GM12875 (cell line): ENCODE results near the gene PARD3.
"Not testable (repeated sequence)": the region's sequence is repeated elsewhere in the genome, so short reads cannot be mapped to it uniquely, and the experiment has no call there.

Experiments
- H3K4me3 ChIP-seq: one replicate; pipeline ENCODE4 v1.5.1; 2011; ENCODE audit warnings: low read depth, low read length, control low read depth
- CTCF ChIP-seq: IDR thresholded peaks from 2 replicates; pipeline ENCODE4 v1.5.1; 2011; ENCODE audit warnings: low read depth, mild to moderate bottlenecking, control low read depth, inconsistent platforms, low read length, moderate library complexity, borderline replicate concordance; ENCODE audit not compliant: insufficient read depth

PARD3 gene

GRCh38 chr10:34444223-34445183, 370.6 kb downstream of the PARD3 start:
- H3K4me3 ChIP-seq = no peak overlapping the region
- no peak for TF ChIP-seq CTCF

GRCh38 chr10:34439386-34439785, 375.7 kb downstream of the PARD3 start:
- not testable (repeated sequence) for H3K4me3 ChIP-seq

- no peak overlapping the region for H3K4me3 ChIP-seq
- TF ChIP-seq CTCF = no peak
These were observed 376.4 kb downstream of the PARD3 start for GRCh38 chr10:34438741-34439140.

GRCh38 chr10:34437906-34438305, 377.2 kb downstream of the PARD3 start:
- no peak for TF ChIP-seq CTCF
- H3K4me3 ChIP-seq = no peak overlapping the region

- no peak overlapping the region for H3K4me3 ChIP-seq
These were observed 380.9 kb downstream of the PARD3 start for GRCh38 chr10:34434119-34434594.

GRCh38 chr10:34433241-34434076, 381.6 kb downstream of the PARD3 start:
- no peak for TF ChIP-seq CTCF
- no peak overlapping the region for H3K4me3 ChIP-seq

More at GRCh38 chr10:34434119-34434594, 380.9 kb downstream of the PARD3 start:
- no peak for TF ChIP-seq CTCF

- no peak for TF ChIP-seq CTCF
- H3K4me3 ChIP-seq = no peak overlapping the region
These were observed 382.5 kb downstream of the PARD3 start for GRCh38 chr10:34432589-34432988.
